Measurements from ENCODE around the gene PPARA. TPM values are rescaled to one million over a fixed set of nuclear protein-coding genes. Genes with fewer than 3 reads are reported as not detected.

Gene PPARA
- total RNA-seq, 4 donors from 2014 or later: 26.9 to 41.9 (median 37.4) TPM

DNA sequence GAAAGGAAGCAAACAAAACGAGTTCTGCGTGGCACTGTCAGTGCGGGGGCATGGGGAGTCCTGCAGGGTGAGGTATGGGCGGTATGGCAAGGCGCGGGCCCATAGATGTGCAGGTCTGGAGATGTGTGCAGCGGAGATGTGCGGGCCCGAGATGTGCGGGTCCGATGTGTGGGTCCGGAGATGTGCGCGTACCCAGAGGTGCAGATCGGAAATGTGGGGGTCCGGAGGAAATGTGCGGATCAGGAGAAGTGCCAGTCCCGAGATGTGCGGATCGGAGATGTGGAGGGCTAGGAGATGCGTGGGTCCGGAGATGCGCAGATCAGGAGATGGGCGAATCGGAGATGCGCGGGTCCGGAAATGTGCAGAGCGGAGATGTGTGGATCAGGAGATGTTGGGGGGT lies 63.8 kb downstream of the PPARA start:
- Histone ChIP-seq H3K27ac (no peak overlapping the region), H3K4me1 (no peaks in the 10 kb centered on the region), H3K36me3 (peaks cover 13 to 20% of the 10 kb centered on the region in 2 donors), H3K27me3 (no peaks in the 10 kb centered on the region), H3K9me3 (no peaks in the 10 kb centered on the region), H3K4me3 (replicated peaks in 1 of 3) (no peak overlapping the region)
- TF ChIP-seq, protein P1, sequence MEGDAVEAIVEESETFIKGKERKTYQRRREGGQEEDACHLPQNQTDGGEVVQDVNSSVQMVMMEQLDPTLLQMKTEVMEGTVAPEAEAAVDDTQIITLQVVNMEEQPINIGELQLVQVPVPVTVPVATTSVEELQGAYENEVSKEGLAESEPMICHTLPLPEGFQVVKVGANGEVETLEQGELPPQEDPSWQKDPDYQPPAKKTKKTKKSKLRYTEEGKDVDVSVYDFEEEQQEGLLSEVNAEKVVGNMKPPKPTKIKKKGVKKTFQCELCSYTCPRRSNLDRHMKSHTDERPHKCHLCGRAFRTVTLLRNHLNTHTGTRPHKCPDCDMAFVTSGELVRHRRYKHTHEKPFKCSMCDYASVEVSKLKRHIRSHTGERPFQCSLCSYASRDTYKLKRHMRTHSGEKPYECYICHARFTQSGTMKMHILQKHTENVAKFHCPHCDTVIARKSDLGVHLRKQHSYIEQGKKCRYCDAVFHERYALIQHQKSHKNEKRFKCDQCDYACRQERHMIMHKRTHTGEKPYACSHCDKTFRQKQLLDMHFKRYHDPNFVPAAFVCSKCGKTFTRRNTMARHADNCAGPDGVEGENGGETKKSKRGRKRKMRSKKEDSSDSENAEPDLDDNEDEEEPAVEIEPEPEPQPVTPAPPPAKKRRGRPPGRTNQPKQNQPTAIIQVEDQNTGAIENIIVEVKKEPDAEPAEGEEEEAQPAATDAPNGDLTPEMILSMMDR (IDR thresholded peaks at IDR 0.05): no peak
- TF ChIP-seq POLR2A (IDR thresholded peaks at IDR 0.05): no peak
- intact Hi-C loops (cut with DNase I): no loop called here
- WGBS, 2 donors: 97% methylated on average over 29 of the region's 29 CpGs
- DNase-seq: no peak

DNA sequence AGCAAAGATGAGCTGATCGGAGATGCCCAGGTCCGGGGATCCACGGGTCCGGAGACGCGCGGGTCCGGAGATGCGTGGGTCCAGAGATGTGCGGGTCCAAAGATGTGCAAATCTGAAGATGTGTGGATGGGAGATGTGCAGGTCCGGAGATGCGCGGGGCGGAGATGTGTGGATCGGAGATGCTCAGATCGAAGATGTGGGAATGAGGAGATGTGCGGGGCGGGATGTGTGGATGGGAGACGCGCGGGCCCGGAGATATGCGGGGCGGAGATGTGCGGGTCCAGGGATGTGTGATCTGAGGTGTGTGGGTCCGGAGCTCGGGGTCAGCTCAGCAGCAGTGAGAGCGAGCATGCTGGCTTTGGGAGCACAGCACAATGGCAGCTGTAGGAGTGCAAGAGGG lies 64.3 kb downstream of the PPARA start:
- no peak for DNase-seq
- 94 to 97% methylated on average over 28 of the region's 28 CpGs for WGBS, 2 donors
- H3K27ac ChIP-seq: no peak overlapping the region
- intact Hi-C loops (cut with DNase I): no loop called here
- no peak overlapping the region for H3K4me3 ChIP-seq (replicated peaks in 1 of 3)
- no peaks in the 10 kb centered on the region for H3K4me1 ChIP-seq
- no peaks in the 10 kb centered on the region for H3K9me3 ChIP-seq
- peaks cover 13 to 25% of the 10 kb centered on the region in 2 donors for H3K36me3 ChIP-seq
- TF ChIP-seq POLR2A (IDR thresholded peaks at IDR 0.05): no peak
- TF ChIP-seq, protein P1 (IDR thresholded peaks at IDR 0.05): no peak
- no peaks in the 10 kb centered on the region for H3K27me3 ChIP-seq

DNA sequence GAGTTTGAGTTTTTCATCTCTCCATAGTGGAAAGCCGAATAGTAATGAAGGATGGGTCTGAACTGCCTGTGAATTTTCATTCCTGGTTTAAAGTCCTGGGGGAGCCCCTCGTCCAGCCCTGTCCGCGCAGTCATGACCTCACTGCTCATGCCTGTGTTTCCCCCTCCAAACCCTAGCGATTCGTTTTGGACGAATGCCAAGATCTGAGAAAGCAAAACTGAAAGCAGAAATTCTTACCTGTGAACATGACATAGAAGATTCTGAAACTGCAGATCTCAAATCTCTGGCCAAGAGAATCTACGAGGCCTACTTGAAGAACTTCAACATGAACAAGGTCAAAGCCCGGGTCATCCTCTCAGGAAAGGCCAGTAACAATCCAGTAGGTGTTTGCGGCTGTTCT lies 69.3 kb downstream of the PPARA start:
- Histone ChIP-seq H3K4me3 (replicated peaks in 1 of 3) (no peak overlapping the region), H3K4me1 (no peaks in the 10 kb centered on the region), H3K36me3 (peaks cover 13 to 48% of the 10 kb centered on the region in 2 donors), H3K27ac (no peak overlapping the region), H3K9me3 (no peaks in the 10 kb centered on the region), H3K27me3 (no peaks in the 10 kb centered on the region)
- intact Hi-C loops (cut with DNase I): no loop called here
- TF ChIP-seq POLR2A (IDR thresholded peaks at IDR 0.05): no peak
- TF ChIP-seq, protein P1 (IDR thresholded peaks at IDR 0.05): no peak
- no peak for DNase-seq
- WGBS, 2 donors: 77 to 79% methylated on average over 10 of the region's 10 CpGs

DNA sequence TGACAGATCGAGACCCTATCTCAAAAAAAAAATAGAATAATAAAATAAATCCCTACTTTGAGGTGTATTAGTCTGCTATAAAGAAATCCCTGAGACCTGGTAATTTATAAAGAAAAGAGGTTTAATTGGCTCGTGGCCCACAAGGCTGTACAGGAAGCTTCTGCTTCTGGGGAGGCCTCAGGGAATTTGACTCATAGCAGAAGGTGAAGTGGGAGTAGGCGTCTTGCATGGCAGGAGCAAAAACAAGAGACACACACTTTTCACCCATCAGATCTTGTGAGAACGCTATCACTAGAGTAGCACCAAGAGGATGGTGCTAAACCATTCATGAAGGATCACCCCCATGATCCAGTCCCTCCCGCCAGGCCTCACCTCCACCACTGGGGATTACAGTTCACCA lies 70.6 kb downstream of the PPARA start:
- H3K4me3 ChIP-seq (replicated peaks in 1 of 3): no peak overlapping the region
- no peaks in the 10 kb centered on the region for H3K9me3 ChIP-seq
- no peak for TF ChIP-seq POLR2A (IDR thresholded peaks at IDR 0.05)
- TF ChIP-seq, protein P1 (IDR thresholded peaks at IDR 0.05): no peak
- 94 to 95% methylated on average over 5 of the region's 5 CpGs for WGBS, 2 donors
- H3K36me3 ChIP-seq: peaks cover 13 to 39% of the 10 kb centered on the region in 2 donors
- DNase-seq: no peak
- H3K4me1 ChIP-seq: no peaks in the 10 kb centered on the region
- no peaks in the 10 kb centered on the region for H3K27me3 ChIP-seq
- no peak overlapping the region for H3K27ac ChIP-seq
- intact Hi-C loops (cut with DNase I): no loop called here

DNA sequence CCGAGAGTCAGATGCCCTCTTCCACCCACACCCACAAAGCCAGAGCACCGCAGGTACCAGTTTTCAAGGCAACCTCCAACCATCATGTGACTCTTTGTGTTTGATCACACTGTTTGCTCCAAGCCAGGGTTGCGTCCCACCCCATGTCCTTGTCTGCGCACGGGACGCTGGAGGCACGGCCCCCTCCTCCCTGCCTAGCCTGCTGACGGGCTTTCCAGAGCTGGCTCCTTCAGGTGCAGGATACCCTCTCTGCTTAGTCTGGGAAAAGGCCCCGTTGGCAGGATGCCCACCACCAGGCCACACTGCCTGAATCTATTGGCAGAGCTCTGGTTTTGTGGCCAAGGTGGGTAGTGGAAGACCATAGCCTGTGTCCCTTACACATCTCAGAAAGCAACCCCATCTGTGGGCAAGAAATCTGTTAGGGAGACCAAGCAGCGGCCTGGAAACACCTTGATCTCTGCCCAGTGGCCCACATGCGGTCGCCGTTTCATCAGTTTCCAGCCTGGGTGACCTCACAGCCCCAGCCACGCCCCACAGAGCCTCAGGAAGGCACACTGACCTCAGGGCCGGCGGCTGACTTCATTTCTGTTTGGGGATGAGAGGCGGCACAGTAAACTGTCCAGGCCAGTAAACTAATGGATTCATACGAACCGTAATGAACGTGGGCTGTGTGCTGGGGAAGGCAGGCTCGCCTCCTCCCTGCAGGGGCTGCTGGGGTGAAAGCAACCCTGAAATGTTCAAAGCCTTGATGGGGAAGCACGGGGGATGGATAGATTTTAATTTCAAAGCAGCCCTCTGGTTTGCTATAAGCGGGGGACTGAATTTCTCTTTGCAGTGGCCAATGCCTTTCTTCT lies 73.9 kb downstream of the PPARA start:
- no peak overlapping the region for H3K4me3 ChIP-seq (replicated peaks in 1 of 3)
- peaks cover 0 to 26% of the 10 kb centered on the region in 2 donors for H3K36me3 ChIP-seq
- H3K4me1 ChIP-seq: no peaks in the 10 kb centered on the region
- TF ChIP-seq POLR2A (IDR thresholded peaks at IDR 0.05): no peak
- TF ChIP-seq, protein P1 (IDR thresholded peaks at IDR 0.05): no peak
- no peak overlapping the region for H3K27ac ChIP-seq
- 87 to 89% methylated on average over 20 to 23 of the region's 23 CpGs for WGBS, 2 donors
- intact Hi-C loops (cut with DNase I): no loop called here
- H3K27me3 ChIP-seq: no peaks in the 10 kb centered on the region
- H3K9me3 ChIP-seq: no peaks in the 10 kb centered on the region
- DNase-seq: no peak
